ENCODE results near the gene GLIS2. TPM values are rescaled to one million over a fixed set of nuclear protein-coding genes. Genes with fewer than 3 reads are reported as not detected.
"Not testable (repeated sequence)": the region's sequence is repeated elsewhere in the genome, so short reads cannot be mapped to it uniquely, and the experiment has no call there.

The GLIS2 gene
- total RNA-seq, 1 donor from 2014 or later = 8.6 TPM

GRCh38 chr16:4332623-4333307, 16.9 kb downstream of the GLIS2 start:
- no peak for FAIRE-seq
- no peak for DNase-seq (ENCODE audit: low spot score in 2 of 2)

GRCh38 chr16:4333308-4333638, 17.4 kb downstream of the GLIS2 start:
- FAIRE-seq (no peak), DNase-seq (ENCODE audit: low spot score in 2 of 2) (no peak)

GRCh38 chr16:4333714-4334113, 17.8 kb downstream of the GLIS2 start:
- FAIRE-seq = not testable (repeated sequence)

GRCh38 chr16:4334724-4335495, 19.0 kb downstream of the GLIS2 start:
- DNase-seq (ENCODE audit: low spot score in 2 of 2) = no peak
- FAIRE-seq = no peak

More at GRCh38 chr16:4333714-4334113, 17.8 kb downstream of the GLIS2 start:
- DNase-seq (ENCODE audit: low spot score in 2 of 2) = not testable (repeated sequence)

GRCh38 chr16:4336701-4337539, 21.1 kb downstream of the GLIS2 start:
- no peak for FAIRE-seq
- no peak for DNase-seq (ENCODE audit: low spot score in 2 of 2)

GRCh38 chr16:4337540-4338088, 21.7 kb downstream of the GLIS2 start:
- no peak for FAIRE-seq
- no peak for DNase-seq (ENCODE audit: low spot score in 2 of 2)

- no peak for FAIRE-seq
- no peak for DNase-seq (ENCODE audit: low spot score in 2 of 2)
Observed at GRCh38 chr16:4338125-4338582, 22.3 kb downstream of the GLIS2 start.

- DNase-seq (ENCODE audit: low spot score in 2 of 2) (no peak), FAIRE-seq (no peak)
Observed at GRCh38 chr16:4338712-4339299, 22.9 kb downstream of the GLIS2 start.

GRCh38 chr16:4339455-4339854, 23.6 kb downstream of the GLIS2 start:
- FAIRE-seq (no peak), DNase-seq (ENCODE audit: low spot score in 2 of 2) (no peak)

GRCh38 chr16:4339909-4340308, 24.0 kb downstream of the GLIS2 start:
- FAIRE-seq (no peak), DNase-seq (ENCODE audit: low spot score in 2 of 2) (peak in 1 of 2 donors; percentile 64)

GRCh38 chr16:4340443-4340842, 24.6 kb downstream of the GLIS2 start:
- no peak for FAIRE-seq
- DNase-seq (ENCODE audit: low spot score in 2 of 2) = no peak

- DNase-seq (ENCODE audit: low spot score in 2 of 2) = no peak
- no peak for FAIRE-seq
Observed at GRCh38 chr16:4341250-4341649, 25.4 kb downstream of the GLIS2 start.

- DNase-seq (ENCODE audit: low spot score in 2 of 2) (no peak), FAIRE-seq (no peak)
Observed at GRCh38 chr16:4342866-4343744, 27.2 kb downstream of the GLIS2 start.

- not testable (repeated sequence) for FAIRE-seq; DNase-seq (ENCODE audit: low spot score in 2 of 2)
Observed at GRCh38 chr16:4344300-4344982, 28.6 kb downstream of the GLIS2 start.

GRCh38 chr16:4344983-4345835, 29.3 kb downstream of the GLIS2 start:
- FAIRE-seq (no peak), DNase-seq (ENCODE audit: low spot score in 2 of 2) (peak in 1 of 2 donors; percentile 51)

- DNase-seq (ENCODE audit: low spot score in 2 of 2) (no peak), FAIRE-seq (no peak)
Observed at GRCh38 chr16:4345836-4346781, 30.2 kb downstream of the GLIS2 start.

- no peak for DNase-seq (ENCODE audit: low spot score in 2 of 2)
- FAIRE-seq = no peak
Observed at GRCh38 chr16:4347010-4347409, 31.1 kb downstream of the GLIS2 start.
